Ectodermal cell (in vitro differentiated cells): ENCODE results near the gene NPTN.
"Not testable (repeated sequence)": the region's sequence is repeated elsewhere in the genome, so short reads cannot be mapped to it uniquely, and the experiment has no call there.

ENCODE experiments used
- H3K27ac ChIP-seq: 2 replicates; pipeline ENCODE4 v1.7.0; 2013; ENCODE audit warnings: mild to moderate bottlenecking, low read depth, low read length; ENCODE audit not compliant: insufficient read depth, poor library complexity, severe bottlenecking
- H3K27me3 ChIP-seq: 2 replicates; pipeline ENCODE4 v1.7.0; 2013; ENCODE audit warnings: mild to moderate bottlenecking, low read length; ENCODE audit not compliant: insufficient read depth, control insufficient read depth, poor library complexity, severe bottlenecking
- H3K36me3 ChIP-seq: one replicate; pipeline ENCODE4 v1.7.0; 2013; ENCODE audit warnings: low read length; ENCODE audit not compliant: control insufficient read depth, insufficient read depth
- H3K4me1 ChIP-seq: one replicate; pipeline ENCODE4 v1.7.0; 2013; ENCODE audit warnings: low read length; ENCODE audit not compliant: control insufficient read depth, insufficient read depth
- H3K4me3 ChIP-seq: 2 replicates; pipeline ENCODE4 v1.7.0; 2013; ENCODE audit warnings: low read depth, low read length, control low read depth; ENCODE audit not compliant: insufficient read depth
- H3K9me3 ChIP-seq: 2 replicates; pipeline ENCODE4 v1.7.0; 2013; ENCODE audit warnings: mild to moderate bottlenecking, low read length, moderate library complexity; ENCODE audit not compliant: control insufficient read depth
- WGBS, 2 experiments: methylation state at CpG; one replicate each; pipeline ENCODE4 v1.1.7; 2013; ENCODE audit warnings: missing lambda C conversion rate in 2 of 2; 5-methylcytosine and 5-hydroxymethylcytosine counted together

Gene NPTN

GRCh38 chr15:73590263-73590662 is 42.9 kb downstream of the NPTN start:
- no peak overlapping the region for H3K27ac ChIP-seq
- WGBS, 2 experiments, result 93 to 97% methylated on average over 4 to 5 of the region's 5 CpGs
- H3K4me1 ChIP-seq, result no peaks in the 10 kb centered on the region
- no peak overlapping the region for H3K4me3 ChIP-seq
- no peaks in the 10 kb centered on the region for H3K27me3 ChIP-seq
- H3K9me3 ChIP-seq, result no peaks in the 10 kb centered on the region
- H3K36me3 ChIP-seq, result peaks cover 12% of the 10 kb centered on the region

GRCh38 chr15:73589766-73590165 is 43.4 kb downstream of the NPTN start:
- WGBS, 2 experiments, result 95% methylated on average over 1 of the region's 1 CpG
- no peaks in the 10 kb centered on the region for H3K9me3 ChIP-seq
- H3K4me3 ChIP-seq, result no peak overlapping the region
- no peaks in the 10 kb centered on the region for H3K27me3 ChIP-seq
- peaks cover 12% of the 10 kb centered on the region for H3K36me3 ChIP-seq
- H3K27ac ChIP-seq, result no peak overlapping the region
- no peaks in the 10 kb centered on the region for H3K4me1 ChIP-seq

GRCh38 chr15:73585871-73586654 is 47.1 kb downstream of the NPTN start:
- Histone ChIP-seq H3K27ac (no peak overlapping the region), H3K4me3 (no peak overlapping the region), H3K36me3 (peaks cover 15% of the 10 kb centered on the region), H3K4me1 (no peaks in the 10 kb centered on the region), H3K27me3 (no peaks in the 10 kb centered on the region), H3K9me3 (no peaks in the 10 kb centered on the region)
- 93 to 94% methylated on average over 5 of the region's 5 CpGs for WGBS, 2 experiments

- Histone ChIP-seq H3K4me1 (no peaks in the 10 kb centered on the region), H3K9me3 (no peaks in the 10 kb centered on the region), H3K36me3 (peaks cover 15% of the 10 kb centered on the region), H3K4me3 (no peak overlapping the region), H3K27me3 (no peaks in the 10 kb centered on the region), H3K27ac (no peak overlapping the region)
- 93 to 95% methylated on average over 4 of the region's 5 CpGs for WGBS, 2 experiments
Measured at GRCh38 chr15:73584699-73585420, 48.3 kb downstream of the NPTN start.

GRCh38 chr15:73583544-73583943 is 49.6 kb downstream of the NPTN start:
- Histone ChIP-seq H3K4me1 (no peaks in the 10 kb centered on the region), H3K4me3 (no peak overlapping the region), H3K27me3 (no peaks in the 10 kb centered on the region), H3K9me3 (no peaks in the 10 kb centered on the region), H3K27ac (no peak overlapping the region), H3K36me3 (peaks cover 15% of the 10 kb centered on the region)
- 100% methylated on average over 3 of the region's 3 CpGs for WGBS, 2 experiments

- H3K9me3 ChIP-seq, result no peaks in the 10 kb centered on the region
- H3K27me3 ChIP-seq, result no peaks in the 10 kb centered on the region
- no peaks in the 10 kb centered on the region for H3K4me1 ChIP-seq
- 94 to 96% methylated on average over 6 of the region's 6 CpGs for WGBS, 2 experiments
- no peak overlapping the region for H3K4me3 ChIP-seq
- peaks cover 15% of the 10 kb centered on the region for H3K36me3 ChIP-seq
- H3K27ac ChIP-seq, result no peak overlapping the region
Measured at GRCh38 chr15:73582851-73583379, 50.3 kb downstream of the NPTN start.

- Histone ChIP-seq H3K27ac (no peak overlapping the region), H3K4me3 (no peak overlapping the region), H3K36me3 (peaks cover 10% of the 10 kb centered on the region), H3K4me1 (no peaks in the 10 kb centered on the region), H3K9me3 (no peaks in the 10 kb centered on the region), H3K27me3 (no peaks in the 10 kb centered on the region)
- 87 to 90% methylated on average over 2 of the region's 2 CpGs for WGBS, 2 experiments
Measured at GRCh38 chr15:73578026-73578425, 55.2 kb downstream of the NPTN start.

GRCh38 chr15:73577593-73577992 is 55.6 kb downstream of the NPTN start:
- H3K27me3 ChIP-seq, H3K36me3 ChIP-seq, H3K4me1 ChIP-seq, H3K4me3 ChIP-seq, H3K9me3 ChIP-seq, H3K27ac ChIP-seq: not testable (repeated sequence)

GRCh38 chr15:73575636-73576247 is 57.4 kb downstream of the NPTN start:
- H3K9me3 ChIP-seq, result no peaks in the 10 kb centered on the region
- H3K4me1 ChIP-seq, result no peaks in the 10 kb centered on the region
- H3K27me3 ChIP-seq, result no peaks in the 10 kb centered on the region
- H3K36me3 ChIP-seq, result peaks cover 7% of the 10 kb centered on the region
- H3K27ac ChIP-seq, result no peak overlapping the region
- 91 to 93% methylated on average over 3 of the region's 3 CpGs for WGBS, 2 experiments
- no peak overlapping the region for H3K4me3 ChIP-seq

- no peaks in the 10 kb centered on the region for H3K27me3 ChIP-seq
- H3K27ac ChIP-seq, result no peak overlapping the region
- H3K36me3 ChIP-seq, result peaks cover 24% of the 10 kb centered on the region
- no peaks in the 10 kb centered on the region for H3K9me3 ChIP-seq
- H3K4me3 ChIP-seq, result no peak overlapping the region
- 94 to 96% methylated on average over 9 of the region's 9 CpGs for WGBS, 2 experiments
- no peaks in the 10 kb centered on the region for H3K4me1 ChIP-seq
Measured at GRCh38 chr15:73573572-73573971, 59.6 kb downstream of the NPTN start.
